GM13976 (cell line): Measurements from ENCODE around the gene PHKA1.
"Not testable (repeated sequence)": the region's sequence is repeated elsewhere in the genome, so short reads cannot be mapped to it uniquely, and the experiment has no call there.

Source experiments
- DNase-seq: peaks from one replicate; pipeline ENCODE4 v3.0.0; 2012; ENCODE audit warnings: low spot score
- in situ Hi-C: fragments of 300-500 bp; cut with MboI; formaldehyde crosslinking; loops from one replicate; pipeline ENCODE4 v1.12.0; 2022; ENCODE audit warnings: low sequenced_read_pairs, mixed read lengths, inconsistent platforms; ENCODE audit not compliant: unreplicated experiment
- TF ChIP-seq, protein P1 (sequence below): IDR thresholded peaks from 2 replicates; pipeline ENCODE4 v1.5.1; 2012; ENCODE audit warnings: borderline replicate concordance, mild to moderate bottlenecking; ENCODE audit not compliant: insufficient read depth; ENCODE audit errors: extremely low read depth, missing control alignments, control extremely low read depth

Gene PHKA1

DNA sequence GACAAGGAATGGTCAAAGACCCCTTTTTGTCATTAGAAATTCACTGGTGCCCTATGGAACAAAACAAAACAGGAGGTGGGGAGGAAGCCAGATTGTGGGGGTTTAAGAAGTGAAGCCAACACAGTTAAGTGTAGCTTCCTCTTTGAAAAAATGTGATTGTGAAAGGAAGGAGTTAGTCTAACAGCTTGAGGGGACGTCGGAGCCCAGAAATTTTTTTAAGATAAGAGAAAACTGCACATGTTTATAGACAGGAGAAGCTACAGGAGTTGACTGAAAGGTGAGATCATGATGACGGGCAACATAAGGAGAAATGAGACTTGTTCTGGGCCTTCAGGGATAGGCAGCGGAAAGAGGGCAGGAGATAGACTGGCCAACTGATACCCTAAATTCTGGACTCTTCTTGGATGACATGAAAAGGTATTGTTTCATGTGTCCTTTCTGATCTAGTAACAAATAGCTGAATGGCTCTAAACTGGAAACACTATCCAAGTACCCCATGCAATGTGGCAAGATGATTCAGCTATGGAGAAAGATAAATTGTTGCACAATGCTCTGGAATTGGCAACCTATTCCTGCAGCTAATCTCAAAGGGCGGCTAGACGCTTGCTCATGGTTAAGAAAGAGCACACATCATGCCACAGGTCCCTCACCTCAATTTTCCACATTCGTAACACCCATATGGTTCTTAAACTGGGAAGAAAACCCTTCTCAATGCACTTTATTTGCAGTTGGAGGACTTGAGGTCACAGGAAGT lies 137.8 kb downstream of the PHKA1 start:
- TF ChIP-seq, protein P1, sequence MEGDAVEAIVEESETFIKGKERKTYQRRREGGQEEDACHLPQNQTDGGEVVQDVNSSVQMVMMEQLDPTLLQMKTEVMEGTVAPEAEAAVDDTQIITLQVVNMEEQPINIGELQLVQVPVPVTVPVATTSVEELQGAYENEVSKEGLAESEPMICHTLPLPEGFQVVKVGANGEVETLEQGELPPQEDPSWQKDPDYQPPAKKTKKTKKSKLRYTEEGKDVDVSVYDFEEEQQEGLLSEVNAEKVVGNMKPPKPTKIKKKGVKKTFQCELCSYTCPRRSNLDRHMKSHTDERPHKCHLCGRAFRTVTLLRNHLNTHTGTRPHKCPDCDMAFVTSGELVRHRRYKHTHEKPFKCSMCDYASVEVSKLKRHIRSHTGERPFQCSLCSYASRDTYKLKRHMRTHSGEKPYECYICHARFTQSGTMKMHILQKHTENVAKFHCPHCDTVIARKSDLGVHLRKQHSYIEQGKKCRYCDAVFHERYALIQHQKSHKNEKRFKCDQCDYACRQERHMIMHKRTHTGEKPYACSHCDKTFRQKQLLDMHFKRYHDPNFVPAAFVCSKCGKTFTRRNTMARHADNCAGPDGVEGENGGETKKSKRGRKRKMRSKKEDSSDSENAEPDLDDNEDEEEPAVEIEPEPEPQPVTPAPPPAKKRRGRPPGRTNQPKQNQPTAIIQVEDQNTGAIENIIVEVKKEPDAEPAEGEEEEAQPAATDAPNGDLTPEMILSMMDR: no peak
- in situ Hi-C loops: no loop called here
- no peak for DNase-seq

DNA sequence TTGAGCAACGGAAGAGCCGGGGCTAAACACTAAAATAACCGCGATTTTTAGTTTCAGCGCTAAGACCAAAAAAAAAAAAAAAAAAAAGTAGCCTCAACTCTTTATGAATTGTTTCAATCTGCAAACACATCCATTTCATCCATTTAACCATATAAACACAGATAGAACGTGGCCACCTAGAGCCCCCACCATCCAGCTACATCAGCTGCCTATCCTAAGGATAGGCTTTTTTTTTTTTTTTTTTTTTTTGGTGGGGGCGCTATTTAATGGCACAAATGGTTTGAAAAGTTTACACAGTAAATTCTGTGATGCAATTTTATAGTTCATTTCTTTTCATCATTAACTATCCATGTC lies 141.0 kb downstream of the PHKA1 start:
- no peak for DNase-seq
- in situ Hi-C loops: no loop called here
- TF ChIP-seq, protein P1: no peak

GRCh38 chrX:72572248-72573157 lies 141.6 kb downstream of the PHKA1 start, which contains the start of gene HDAC8:
Gene HDAC8, minus strand, starts transcription at chrX:72572843. Its CDS starts 82 bp downstream, at chrX:72572761.
- TF ChIP-seq, protein P1: no peak
- DNase-seq: peak; percentile 67
- in situ Hi-C loops: no loop called here

DNA sequence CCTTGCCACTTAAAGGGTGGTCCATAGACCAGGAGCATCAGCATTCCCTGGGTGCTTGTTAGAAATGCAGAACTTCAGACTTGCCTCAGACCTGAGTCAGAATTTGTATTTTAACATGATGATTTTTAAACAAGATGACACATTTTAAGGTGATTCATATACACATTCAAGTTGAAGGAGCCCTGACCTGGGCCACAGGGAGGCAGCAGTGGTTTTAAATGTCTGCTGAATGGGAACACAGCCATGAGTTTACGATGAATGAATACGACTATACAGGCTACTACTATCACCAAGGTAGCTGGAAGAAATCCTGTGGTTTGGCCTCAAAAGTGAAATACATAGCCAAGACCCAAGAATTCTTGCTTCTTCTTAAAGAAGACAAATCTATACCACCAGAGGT lies 144.3 kb downstream of the PHKA1 start:
- in situ Hi-C loops: no loop called here
- DNase-seq: no peak
- TF ChIP-seq, protein P1: no peak

DNA sequence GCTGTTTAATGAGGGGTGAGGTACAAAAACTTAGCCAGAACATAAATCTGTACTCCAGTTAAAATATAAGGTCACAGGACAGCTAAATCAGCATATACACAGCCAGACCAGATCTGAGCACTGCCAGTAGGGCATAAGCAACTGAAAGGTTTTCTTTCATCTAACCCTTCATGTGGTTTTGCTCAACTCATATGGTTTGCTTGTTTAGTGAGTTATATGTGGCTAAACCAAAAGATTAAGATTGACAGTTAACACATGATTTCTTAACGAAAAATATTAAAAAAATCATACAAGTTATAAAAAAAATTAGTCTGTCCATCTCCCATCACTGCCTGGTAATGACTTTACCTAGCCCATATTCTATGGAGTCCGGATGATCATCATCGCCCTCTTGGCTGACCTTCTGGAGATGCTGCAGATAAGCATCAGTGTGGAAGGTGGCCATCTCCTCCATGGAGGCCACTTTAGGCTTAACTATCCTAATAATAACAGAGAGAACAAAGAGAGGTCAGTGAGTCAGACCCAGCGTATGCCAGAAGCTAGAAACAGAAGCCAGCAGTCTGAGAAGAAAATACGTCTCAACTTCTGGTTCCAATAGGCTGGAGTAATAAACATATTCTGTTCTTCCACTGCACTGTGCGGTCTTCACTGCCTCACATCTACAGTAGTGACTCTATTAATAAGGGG lies 145.6 kb downstream of the PHKA1 start:
- TF ChIP-seq, protein P1: no peak
- in situ Hi-C loops: no loop called here
- DNase-seq: no peak

- in situ Hi-C loops: no loop called here
- TF ChIP-seq, protein P1: no peak
Observed at GRCh38 chrX:72566448-72566847, 147.7 kb downstream of the PHKA1 start.

DNA sequence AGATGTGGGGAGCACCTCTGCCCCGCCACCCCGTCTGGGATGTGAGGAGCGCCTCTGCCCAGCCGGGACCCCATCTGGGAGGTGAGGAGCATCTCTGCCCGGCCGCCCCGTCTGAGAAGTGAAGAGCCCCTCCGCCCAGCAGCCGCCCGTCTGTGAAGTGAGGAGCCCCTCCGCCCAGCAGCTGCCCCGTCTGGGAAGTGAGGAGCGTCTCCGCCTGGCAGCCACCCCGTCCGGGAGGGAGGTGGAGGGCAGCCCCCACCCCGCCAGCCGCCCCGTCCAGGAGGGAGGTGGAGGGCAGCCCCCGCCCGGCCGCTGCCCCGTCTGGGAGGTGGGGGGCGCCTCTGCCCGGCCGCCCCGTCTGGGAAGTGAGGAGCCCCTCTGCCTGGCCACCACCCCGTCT lies 154.5 kb downstream of the PHKA1 start:
- DNase-seq, in situ Hi-C loops: not testable (repeated sequence)

More at GRCh38 chrX:72566448-72566847, 147.7 kb downstream of the PHKA1 start:
- no peak for DNase-seq
